AG08395 (cell line): ENCODE results near the gene RIPK4.

Experiments
- DNase-seq: peaks from one replicate; pipeline ENCODE4 v3.0.0; 2012; ENCODE audit warnings: mixed read lengths, low spot score

Gene RIPK4

DNA sequence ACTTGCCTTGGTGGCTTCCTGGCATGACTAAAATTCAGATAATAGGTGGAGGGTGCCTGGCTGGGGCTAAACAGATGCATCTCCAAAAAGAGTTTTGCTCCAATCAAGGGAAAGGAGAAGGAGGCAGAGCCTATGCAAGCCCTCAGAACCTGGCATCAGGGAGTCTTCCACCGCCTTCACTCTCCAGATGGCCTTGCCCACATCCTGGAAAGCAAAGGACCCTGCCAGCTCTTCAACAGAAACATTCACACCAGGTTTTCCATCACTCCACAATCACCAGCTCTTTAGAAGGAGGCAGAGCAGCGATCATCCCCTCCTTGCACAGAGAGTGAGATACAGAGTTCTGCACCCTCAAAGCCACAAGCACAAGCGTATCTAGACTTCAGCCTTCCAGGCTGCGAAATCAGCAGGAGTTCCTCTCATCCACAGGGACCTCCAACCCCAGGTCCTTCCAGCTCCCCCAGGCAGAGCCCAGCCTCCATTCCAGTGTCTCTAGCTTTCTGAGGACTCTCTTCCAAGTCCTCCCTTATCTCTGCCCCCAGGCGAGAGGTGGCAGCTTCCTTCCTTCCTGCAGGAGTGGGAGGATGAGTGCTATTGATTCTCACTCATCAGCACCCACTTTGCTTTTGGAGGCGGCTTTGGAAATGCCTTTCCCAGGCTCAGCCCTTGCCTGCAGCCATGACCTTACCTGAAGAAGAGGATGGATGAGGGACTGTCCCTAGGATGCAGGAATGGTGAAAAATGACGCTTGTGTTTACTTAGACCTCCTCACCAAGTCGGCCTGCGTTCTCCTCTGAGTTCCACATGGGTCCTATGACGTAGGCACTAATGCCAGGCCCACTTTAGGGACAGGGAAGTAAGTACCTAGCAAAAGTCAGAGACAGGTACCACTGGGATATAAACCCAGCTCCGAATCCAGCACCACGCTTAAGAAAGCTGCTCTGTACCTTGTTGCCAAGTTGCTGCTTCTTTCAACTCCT, 75.4 kb downstream of the RIPK4 start:
- DNase-seq: no peak
